NCI-H226 (cell line): ENCODE measurements around the gene PLEKHJ1.

Experiments
- DNase-seq: peaks from one replicate; pipeline ENCODE4 v3.0.0-alpha.2; 2015

The PLEKHJ1 gene

DNA sequence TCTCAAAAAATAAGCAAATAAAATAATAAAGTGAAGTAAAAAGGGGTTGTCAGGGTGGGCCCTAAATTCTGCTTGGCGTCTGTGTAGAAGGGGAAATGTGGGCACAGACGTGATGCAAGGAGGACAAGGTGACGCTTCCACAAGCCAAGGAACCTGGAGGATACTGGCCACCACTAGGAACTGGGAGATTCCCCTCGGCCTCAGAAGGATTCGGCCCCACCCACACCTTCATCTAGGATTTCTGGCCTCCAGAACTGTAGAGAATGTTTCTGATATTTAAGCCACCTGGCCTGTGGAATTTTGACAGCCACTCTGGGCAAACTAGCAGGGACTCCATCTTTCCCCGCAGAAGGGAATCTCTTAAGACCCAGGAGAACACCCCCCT lies 1.1 kb downstream of the PLEKHJ1 start:
- DNase-seq, result no peak

DNA sequence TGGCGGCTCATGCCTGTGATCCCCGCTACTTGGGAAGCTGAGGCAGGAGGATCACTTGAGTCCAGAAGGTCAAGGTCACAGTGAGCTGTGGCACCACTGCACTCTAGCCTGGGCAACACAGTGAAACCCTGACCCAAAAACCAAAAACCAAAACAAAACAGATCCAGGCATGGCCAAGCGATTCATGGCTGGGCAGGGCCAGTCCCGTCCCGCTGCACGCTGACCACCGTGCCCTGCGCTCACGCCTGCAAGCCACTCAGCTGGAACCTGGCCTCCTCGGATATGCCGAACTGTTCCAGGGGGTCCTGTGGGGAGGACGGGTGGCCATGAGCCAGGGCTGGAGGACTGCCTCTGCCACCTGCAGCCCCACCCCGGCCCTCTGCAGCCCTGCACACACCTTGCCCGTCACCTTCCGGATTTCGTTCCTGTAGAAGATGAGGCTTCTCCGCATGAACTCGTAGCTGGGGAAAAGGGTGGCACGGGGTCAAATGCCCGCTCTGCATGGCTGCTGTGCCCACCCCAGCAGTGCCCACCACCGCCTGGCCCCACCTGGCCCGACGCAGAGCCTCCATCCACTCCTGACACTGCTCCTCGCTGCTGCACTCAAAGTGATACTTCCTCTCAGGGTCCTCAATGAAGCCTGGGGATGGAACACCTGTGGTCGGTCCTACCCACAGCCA lies 2.4 kb downstream of the PLEKHJ1 start:
- no peak for DNase-seq

DNA sequence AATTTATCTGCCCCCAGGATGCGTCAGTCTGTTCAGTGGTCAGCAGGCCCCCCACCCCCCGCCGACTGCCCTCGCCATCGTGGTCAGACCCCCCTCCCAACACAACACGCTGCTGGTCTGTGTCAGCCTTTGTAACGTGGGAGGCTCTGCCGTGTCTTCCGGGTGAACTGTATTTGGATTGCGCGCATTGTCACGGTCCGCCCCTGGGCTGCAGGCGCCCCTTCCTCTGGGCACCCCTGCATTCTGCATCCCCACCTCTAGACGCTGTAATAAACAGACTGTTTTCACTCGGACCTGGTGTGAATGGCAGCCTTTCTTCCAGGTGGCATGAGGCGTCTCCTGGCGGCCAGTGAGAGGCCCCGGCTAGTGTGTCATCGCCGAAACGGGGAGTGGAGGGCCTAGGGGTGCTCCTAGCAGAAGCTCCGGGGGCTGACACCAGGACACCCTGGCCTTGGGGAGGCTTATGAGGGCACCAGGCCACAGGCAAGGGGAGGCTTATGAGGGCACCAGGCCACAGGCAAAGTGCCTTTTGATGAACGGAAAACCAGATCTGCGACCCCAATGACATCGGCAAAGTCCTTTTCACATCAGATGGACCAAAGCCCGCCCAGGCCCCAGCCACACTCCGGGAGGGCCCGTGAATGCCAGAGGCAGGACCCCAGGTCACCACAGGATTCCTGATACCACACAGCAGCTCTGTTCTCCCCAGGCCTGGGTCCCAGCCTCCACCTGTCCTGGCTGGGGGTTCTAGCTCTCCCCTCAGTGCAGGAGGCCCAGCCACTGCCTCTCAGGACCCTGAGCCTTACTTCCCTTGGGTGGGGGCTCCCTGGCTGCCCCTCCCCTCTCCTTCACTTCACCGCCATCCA lies 3.6 kb downstream of the PLEKHJ1 start:
- no peak for DNase-seq

DNA sequence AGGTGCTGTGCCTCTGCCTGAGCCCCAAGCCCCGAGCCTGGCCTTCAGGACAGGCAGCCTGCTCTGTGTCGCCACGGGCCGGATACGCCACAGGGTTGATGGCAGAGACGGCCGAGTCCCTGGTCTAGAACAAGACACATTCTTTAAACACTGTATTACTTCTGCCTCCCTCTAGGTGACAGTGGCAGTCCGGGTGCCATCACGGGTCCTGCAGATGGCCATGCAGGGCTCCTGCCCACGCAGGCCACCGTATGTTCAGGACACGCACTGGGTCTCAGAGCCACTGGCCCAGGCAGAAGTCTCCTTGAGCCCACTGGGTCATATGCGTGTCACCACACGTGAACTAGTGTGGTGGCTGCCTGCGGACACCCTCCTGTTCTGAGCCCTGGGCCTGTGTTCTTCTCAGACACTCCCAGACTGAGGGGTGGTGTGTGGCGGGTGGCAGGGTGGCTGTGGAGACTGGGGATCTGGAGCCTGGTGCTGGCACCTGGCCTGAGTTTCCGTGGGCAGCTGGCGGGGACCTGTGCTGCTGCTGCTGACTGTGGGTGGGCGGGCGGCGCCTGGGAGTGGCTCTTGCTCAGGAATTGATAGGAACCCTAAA lies 4.4 kb downstream of the PLEKHJ1 start:
- no peak for DNase-seq

DNA sequence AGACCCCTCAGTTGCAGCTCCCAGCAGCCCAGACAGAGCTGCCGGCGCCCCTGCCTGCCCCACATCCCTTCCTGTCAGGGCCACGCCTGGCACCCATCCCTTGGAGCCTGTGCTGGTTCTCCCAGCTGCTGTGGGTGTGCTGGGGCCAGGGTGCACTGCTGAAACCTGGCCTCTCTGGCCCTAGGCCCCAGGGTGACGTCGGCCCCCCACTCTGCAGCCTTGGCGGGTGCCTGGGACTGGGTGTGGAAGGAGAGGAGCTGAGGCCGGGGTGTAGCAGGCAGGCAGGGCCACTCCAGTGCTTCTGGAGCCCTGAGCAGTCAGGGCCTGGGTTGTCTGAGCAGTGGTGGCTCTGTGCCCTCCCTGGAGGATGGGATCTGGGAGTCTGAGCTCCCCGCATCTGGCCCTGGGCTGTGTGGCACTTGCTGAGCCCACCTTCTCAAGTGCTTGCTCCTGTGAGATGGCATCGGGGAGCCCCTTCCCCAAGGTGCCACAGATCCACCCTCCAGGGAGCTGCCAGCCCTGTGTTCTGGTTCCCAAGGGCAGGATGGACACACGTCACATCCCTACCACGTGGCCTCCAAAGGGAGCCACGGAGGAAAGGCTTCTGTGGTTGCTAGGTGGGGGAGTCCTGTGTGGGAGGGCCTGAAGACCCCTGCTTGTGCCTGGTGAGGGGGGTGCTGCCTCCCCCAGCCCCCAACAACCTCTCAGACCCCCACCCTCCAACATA lies 5.2 kb downstream of the PLEKHJ1 start:
- DNase-seq, result no peak

DNA sequence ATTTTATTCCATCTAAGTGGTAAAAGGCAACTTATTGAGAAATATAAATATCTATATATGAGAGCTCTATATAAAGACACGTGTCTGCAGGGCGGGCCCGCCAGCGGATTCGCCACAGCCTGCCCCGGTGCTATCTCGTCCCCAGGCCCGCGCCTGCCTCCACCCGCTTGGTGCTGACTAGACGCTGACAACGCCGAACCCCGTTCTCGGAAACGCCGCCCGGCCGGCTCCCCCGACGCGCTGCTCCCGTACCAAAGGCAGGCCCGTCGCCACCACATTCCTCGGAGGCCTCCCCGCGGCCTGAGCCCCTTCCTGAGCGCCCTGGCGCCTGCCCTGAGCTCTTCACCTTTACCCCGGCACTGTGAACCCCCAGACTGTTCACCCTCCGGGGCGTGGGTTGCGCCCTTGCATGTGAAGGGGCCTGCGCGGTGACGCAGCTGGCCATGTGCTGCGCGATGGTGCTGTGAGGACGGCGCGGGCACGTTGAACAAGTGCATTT lies 6.0 kb downstream of the PLEKHJ1 start:
- no peak for DNase-seq

DNA sequence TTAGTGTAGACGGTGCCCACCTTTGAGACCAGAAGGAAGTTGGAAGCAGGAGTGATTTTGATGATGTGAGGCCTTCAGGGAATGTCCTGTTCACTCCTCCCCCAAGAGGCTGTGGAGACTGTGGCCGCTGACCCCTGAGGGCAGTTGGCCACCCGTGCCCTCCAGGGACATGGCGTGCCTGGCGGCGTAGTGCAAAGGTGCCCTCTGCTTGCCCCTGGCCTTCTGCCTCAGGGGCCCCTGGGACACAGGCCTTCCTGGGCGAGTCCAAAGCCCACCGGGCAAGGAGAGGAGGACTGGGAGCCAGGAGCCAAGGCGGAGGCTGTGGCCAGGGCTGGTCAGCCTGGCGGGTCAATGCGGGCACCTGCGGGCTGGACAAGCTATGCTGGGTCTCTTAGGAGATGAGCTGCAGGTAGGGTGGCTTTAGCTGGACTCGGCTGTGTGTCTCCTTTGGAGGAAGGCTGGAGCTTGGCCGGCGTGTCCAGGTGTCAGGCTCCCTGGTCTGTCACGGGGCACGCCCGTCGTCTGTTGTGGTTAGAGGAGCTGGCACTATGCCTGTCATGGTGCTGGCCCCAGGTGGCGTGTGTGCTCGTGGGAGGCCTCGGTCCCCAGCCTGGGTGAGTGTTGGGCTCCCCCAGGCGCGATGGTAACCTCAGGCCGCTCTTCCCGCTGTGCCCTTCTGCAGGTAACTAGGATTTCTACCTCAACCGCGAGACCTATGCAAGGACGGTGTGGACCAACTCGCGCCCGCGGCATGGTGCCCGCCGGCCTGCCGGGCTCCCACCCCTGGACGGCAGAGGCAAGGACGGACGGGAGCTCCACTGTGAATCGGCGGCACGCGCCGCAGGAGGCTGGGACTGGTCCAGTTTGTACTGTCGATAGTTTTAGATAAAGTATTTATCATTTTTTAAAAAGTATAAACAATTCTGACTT lies 6.8 kb downstream of the PLEKHJ1 start:
- no peak for DNase-seq

DNA sequence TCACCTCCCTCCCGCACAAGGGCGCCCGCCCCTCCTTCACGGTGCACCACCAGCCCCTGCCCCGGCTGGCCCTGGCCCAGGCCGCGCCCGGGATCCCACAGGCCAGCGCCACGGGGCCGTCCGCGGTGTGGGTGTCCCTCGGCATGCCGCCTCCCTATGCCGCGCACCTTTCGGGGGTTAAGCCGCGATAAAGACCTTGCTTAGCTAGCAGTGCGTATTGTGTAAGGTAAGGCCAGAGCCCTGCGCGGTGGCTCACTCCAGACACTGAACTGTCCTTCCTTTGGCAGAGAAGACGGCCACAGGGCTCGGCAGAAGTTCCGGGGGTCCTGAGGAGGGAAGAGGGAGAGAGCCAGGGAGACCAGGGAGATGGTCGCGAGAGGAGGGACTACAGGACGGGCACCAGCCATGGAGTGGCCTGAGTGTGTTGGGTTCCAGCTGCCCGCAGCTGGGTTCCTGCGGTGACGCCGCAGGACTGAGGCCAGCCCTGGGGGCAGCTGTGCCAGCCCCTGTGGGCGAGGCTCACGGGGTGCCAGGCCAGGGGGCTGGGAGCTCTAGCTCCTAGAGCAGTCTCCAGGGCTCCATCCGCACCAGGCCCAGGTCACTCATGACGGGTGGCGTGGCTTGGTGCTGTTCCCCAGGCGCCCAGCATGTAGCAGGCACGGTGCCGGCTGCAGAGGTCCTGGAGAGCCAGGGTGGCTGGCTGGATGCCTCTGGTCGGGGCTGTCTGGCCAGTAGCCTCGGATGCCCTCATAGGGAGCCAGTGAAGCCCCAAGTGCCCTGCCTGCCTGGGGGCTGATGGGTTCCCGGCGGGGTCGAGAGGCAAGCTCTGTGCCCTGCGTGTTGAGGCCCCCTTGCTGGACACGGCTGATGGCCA lies 7.7 kb downstream of the PLEKHJ1 start:
- no peak for DNase-seq

DNA sequence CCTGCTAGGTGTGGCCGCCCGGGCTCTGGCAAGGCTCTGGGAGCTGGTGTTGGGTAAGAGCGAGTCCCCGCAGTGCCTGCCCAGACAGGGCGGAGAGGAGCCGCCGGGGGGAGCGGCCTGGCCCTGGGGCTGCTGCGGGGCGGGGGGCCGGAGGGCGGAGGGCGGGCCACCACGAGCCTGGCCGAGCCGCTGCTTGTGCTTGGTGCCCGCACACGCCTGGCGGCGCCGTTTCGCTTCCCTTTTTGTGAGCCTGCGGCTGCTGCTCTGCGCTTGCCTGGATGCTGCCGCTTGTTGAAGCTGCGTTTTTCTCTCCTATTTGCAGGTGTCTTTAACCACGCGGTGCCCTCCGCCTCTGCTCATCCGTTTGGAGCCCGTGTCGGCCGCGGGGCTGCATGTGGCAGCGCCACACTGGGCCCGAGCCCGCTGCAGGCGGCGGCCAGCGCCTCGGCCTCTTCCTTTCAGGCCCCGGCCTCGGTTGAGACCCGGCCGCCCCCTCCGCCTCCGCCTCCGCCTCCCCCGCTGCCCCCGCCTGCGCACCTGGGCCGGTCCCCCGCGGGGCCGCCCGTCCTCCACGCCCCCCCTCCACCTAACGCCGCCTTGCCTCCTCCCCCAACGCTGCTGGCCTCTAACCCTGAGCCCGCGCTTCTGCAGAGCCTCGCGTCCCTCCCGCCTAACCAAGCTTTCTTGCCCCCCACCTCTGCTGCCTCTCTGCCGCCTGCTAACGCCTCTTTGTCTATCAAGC lies 8.5 kb downstream of the PLEKHJ1 start:
- no peak for DNase-seq

DNA sequence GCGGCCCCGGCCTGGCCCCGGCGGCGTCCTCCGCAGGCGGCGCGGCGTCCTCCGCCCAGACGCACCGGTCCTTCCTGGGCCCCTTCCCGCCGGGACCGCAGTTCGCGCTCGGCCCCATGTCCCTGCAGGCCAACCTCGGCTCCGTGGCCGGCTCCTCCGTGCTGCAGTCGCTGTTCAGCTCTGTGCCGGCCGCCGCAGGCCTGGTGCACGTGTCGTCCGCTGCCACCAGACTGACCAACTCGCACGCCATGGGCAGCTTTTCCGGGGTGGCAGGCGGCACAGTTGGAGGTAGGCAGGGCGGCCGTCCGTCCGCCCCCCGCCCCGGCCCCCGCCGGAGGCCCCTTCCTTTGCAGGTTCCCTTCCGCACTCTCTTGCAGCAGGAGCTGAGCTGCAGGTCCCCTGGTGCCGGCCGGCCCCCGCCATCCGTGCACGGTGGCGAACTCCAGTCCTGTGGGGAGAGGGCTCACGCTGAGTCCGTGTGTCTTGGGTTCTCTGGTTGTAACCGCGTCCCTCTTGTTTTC lies 9.2 kb downstream of the PLEKHJ1 start:
- DNase-seq, result no peak

DNA sequence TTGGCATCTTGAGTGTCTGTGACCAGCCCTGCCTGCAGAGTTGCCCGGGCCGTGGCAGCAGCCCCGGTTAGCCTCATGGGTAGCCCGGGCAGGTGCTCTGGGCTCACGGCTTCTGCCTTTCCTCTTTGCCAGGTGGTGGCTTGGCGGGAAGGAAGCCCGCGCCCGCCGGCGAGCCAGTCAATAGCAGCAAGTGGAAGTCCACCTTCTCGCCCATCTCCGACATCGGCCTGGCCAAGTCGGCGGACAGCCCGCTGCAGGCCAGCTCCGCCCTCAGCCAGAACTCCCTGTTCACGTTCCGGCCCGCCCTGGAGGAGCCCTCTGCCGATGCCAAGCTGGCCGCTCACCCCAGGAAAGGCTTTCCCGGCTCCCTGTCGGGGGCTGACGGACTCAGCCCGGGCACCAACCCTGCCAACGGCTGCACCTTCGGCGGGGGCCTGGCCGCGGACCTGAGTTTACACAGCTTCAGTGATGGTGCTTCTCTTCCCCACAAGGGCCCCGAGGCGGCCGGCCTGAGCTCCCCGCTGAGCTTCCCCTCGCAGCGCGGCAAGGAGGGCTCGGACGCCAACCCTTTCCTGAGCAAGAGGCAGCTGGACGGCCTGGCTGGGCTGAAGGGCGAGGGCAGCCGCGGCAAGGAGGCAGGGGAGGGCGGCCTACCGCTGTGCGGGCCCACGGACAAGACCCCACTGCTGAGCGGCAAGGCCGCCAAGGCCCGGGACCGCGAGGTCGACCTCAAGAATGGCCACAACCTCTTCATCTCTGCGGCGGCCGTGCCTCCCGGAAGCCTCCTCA lies 9.9 kb downstream of the PLEKHJ1 start:
- no peak for DNase-seq

DNA sequence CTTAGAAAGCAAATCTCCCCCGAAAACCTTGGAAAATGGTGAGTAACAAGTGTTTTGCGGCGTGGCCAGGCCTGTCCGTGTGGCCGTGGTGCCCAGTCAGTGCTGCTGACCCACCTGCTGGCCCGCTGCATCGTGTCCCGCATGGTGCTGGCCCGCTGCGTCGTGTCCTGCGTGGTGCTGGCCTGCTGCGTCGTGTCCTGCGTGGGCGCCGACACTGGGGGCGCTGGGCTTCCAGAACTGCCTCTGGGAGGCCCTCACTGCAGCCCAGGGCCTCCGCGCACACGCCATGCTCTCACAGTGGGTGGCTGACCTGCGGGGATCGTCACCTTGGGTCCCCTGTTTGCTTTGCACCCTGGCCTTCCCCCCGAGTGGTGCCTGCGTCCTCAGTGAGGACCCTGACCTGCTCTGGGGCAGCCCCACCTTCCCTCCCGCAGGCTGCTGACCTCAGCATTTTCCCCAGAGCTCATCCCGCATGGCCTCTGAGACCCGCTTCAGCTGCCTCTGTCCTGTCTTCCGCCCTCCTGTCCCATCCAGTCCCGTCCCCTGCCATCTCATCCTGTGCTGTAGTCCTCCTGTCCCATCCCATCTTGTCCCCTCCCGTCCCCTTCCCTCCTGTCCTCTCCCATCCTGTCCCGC lies 10.6 kb downstream of the PLEKHJ1 start:
- DNase-seq, result no peak

DNA sequence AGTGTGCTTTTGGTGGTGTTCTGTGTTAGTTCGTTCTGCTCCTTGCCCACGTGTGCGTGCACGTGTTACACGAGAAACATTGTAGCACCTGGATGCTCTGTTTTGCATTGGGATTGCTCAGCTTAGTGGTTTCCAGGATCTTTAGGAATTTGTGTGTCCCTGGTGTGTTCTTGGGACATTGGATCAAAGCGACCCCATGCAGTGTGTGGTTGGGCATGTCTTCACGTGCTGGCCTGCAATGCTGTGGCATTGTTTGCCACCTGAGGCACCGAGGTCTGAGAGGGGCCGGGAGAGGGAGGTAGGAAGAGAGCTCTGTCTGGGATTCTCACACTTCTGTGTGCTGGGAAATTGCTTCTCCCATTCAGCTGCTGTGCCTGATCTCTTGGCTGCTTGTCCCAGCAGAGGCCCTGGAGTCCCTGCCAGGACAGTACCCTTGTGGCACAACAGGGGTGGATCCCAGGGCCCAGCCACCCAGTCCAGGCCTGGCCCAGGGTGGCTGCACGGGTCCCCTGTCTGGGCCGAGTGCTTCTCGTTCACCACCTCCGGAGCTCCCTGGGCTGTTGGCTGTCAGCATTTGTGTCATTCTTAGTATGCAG lies 11.3 kb downstream of the PLEKHJ1 start:
- DNase-seq, result no peak

DNA sequence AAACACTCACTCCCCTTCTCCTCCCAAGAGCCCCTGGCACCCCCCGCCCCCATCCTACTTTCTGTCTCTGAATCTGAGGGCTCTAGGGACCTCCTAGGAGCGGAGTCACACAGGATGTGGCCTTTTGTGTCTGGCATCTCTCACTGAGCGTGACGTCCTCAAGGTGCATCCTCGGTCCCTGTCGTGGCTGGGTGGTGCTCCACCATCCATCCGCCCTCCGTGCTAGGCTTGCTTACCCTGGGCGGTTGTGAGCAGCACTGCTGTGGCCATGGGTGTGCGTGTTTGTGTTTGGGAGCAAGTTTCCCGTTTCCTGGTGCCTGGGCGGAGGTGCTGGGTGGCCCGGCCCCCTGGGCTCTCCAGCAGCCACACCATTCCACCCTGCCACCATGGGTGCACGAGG lies 12.2 kb downstream of the PLEKHJ1 start:
- no peak for DNase-seq

DNA sequence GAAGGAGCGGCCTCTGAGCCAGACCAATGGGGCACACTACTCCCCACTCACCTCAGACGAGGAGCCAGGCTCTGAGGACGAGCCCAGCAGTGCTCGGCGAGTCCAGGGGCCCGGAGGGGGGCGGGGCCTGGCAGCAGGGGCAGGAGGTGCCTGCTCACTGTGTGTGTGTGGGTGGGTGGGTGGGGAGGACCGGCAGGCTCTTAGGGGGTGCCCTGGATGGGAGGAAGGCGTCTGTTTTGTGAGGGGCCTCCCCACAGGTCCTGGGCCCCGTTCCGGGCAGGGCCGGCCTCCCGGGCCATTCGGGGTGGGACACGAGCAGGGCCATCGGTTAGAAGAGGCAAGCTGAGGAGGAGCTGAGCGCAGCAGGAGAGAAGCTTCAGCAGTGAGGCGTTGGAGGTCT lies 12.7 kb downstream of the PLEKHJ1 start:
- DNase-seq, result no peak

DNA sequence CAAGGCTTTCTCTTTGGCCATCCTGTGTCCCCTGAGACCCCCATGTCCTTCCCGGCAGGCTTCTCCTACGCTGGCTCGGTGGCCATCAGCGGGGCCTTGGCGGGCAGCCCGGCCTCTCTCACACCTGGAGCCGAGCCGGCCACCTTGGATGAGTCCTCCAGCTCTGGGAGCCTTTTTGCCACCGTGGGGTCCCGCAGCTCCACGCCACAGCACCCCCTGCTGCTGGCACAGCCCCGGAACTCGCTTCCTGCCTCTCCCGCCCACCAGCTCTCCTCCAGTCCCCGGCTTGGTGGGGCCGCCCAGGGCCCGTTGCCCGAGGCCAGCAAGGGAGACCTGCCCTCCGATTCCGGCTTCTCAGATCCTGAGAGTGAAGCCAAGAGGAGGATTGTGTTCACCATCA lies 14.2 kb downstream of the PLEKHJ1 start:
- DNase-seq, result no peak

DNA sequence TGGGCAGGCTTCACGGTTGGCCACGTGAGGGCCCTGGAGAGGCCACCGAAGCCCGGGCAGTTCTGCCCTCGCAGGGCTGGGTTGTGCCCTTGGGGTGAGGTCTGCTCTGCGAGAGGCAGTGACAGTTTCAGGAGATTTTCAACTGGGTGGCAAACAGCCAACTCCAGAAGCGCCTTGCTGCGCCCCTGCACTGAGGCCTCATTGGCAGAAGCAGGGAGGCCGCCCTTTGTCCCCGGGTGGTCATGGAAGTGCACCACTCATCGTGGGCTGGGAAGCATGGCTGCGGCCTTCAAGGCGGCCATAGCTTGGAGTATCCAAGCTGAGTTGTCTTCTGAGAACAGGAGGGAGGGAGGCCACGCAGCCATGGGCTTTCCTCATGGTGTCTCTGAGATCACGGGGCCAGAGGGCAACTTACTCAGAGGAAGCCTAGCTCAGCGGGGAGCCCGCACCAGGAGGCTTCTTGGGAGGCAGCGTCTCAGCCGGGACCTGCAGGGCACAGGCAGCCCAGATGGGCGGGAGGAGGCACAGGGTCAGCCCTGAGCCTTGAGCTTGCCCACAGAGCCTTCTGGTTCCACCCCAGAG lies 14.8 kb downstream of the PLEKHJ1 start:
- DNase-seq, result no peak

DNA sequence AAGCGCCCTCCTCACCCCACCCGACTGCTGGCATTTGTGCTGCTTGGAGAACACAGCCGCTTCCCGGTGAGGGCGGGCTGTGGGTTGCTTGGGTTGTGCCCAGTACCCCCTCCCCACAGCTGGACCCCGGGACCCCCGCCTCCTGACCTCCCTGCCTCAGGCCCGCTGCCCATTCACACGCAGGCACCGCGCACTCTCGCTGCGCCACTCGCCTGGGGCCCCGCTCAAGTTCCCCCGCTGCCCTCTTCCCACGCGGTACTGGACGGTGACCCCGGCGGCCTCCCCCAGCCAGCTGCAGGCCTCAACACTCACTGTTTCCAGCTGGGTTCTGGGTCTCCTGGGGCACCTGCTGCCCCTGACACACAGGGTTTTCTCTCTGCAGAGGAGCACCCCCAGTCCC lies 16.4 kb downstream of the PLEKHJ1 start:
- DNase-seq, result no peak
